Stimulated activated CD8-positive, alpha-beta memory T cell treated with anti-CD3 and anti-CD28 coated beads, Interleukin-4, amount 100 ng/mL, for 1 hour (primary cell): ENCODE data around the gene DNER.

Experiments used
- DNase-seq, 2 donors: peaks; one replicate each; pipeline ENCODE4 v3.0.0-alpha.2; 2020; ENCODE audit warnings: low read depth in 2 of 2, low spot score in 1 of 2

DNER gene

DNA sequence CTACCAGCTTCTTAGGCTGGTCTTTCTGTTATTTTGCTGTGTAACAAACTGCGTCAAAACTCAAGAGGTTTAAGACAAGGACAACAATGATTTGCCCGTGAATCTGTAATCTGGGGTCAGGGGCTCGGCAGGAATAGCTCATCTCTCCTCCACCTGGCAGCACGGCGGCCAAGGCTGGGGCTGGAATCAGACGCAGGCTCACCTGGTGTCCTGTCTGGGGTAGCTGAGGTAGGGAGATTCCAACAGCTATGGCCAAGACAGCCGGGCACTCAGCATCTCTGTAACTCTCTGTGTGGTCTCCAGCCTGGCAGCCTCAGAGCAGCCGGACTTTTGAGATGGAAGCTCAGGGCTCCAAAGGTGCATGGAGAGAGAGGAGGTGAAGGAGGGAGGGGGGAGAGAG is 42.3 kb downstream of the DNER start:
- no peak for DNase-seq

DNA sequence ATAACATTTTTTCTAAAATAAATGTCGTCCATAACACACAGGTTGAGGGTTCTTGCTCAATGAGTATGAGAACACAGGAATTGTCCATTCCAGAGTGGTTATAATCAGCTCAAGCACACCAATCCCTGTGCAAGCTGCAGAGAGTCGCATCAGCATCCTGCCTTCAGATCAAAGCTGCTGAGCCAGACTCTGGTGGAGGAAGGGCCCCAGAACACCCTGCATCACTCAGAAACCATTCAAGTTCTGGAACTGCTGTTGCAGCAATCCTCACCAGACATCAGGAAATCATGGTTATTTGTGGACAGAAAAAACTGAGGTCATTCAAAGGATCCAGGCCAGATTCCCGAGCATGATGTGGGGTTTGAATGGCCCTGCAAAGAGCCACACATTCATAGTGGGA is 44.5 kb downstream of the DNER start:
- no peak for DNase-seq

DNA sequence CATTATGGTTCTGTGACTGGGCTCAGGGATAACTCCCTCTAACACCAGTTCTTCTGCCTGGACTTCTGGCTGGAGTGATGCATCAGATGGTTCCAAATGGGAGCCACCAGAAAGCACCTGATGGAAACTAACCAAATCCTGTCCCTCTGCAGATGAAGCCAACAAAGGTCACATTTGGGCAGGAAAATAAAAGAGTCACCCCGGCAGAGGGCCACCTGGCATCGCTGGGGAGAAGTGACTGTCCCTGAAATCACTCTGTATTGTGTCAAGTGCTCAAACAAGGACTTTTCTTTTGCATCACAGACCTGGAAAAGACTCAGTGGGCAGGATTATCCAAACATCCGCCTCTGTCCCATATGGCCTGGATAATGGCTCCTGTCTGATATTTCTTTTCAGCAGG is 47.5 kb downstream of the DNER start:
- no peak for DNase-seq

DNA sequence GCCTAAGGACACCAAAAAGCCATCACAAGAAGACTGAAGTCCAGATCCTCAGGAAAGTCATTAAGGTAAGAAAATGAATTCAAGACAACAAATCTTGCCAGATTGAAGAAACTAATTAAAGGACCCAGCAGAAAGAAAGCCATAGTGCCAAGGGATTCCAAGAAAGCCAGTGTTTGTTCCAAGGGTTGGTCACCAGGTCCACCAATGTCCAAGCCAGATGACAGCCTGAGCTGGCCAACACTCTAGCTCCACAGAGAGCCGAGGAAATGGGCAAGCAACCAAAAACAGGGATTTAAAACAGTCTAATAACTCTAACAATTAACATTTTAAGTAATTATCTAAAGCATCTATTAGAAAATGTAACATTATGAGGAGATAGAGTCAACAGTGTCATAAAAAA is 49.2 kb downstream of the DNER start:
- DNase-seq = no peak

DNA sequence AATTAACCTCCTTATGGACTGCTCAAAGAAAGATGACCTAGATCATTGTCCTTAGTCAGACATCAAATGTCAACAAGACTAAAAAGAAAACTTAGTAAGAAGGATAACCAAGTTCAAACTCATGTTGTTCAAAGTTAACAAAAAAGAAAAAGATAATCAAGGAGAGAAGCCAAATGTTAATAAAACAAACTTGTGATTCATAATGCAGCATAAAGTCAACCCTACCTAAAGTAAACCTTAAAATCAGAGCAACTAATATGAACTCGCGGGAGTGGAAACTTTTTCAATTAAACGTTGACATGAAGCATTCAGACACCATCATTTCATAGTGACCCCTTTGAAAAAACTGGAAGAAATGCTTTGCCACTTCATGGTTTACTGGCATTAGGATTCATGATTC is 52.9 kb downstream of the DNER start:
- no peak for DNase-seq

DNA sequence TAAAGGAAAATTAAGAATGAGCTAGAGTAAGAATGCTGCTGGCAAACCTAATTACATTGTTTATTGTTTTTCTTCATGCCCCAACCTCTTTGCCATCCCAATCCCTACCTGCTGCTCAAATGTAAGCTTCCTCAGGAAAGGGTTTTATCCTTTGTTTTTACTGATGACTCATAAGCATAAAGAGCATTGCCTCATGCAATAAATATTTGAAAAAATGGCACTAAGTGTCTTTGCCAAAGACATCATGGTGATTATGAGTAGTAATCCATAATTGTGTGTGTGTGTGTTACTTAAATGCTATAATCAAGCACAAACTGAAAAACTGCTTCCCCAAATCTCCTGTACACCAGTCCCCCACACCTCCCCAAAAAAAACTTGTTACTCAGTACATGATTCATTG is 53.4 kb downstream of the DNER start:
- DNase-seq = no peak

DNA sequence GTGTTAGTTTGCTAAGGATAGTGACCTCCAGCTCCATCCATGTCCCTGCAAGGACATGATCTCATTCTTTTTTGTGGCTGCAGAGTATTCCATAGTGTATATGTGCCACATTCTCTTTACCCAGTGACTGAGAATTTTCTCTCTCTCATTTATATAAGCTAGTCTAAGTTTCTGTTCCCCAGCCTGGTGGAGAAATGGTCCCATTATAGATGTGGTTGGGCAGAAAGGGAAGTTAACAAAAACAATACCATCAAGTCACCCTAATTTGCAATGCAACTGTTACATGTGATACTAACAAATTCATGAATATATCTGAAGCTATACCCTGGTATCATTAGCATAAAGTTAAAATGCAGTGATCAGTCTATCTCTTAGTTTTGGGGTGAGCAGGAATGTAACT is 54.0 kb downstream of the DNER start:
- DNase-seq = no peak

DNA sequence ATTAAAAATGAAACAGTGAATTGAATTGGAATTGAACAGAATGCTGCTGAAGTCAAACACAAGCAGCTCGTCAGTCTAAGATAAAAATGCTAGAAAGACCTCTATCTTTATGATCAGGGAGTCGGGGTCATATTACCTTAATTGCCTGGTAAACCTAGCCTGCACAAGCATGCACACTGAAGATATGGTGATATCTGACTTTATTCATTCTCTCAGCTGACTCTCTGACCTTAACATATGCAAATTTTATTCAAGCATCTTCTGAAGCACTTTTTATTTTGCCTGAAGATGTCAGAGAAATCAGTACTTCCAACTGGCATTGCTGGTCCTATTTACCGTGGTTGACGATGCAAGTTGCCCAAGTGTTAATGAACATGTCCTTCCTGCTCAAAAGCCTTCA is 56.4 kb downstream of the DNER start:
- DNase-seq = no peak

DNA sequence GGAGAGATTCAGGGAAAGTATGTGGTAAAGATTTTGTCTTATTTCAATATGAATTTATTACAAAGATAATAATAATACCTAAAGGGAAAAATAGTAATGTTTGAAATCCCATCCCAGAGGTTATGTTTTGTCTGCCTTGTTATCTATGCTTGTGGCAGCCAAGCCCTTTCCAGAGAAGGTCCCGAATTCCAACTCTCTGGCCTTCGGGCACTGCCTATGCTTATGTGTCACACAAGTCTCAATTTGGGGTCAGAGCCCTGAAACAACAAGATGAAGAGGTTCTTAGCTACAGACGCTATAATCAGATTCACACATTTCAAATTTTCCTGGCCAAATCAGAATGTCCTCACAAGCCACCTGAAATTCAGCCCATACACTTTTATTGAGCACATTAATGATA is 59.9 kb downstream of the DNER start:
- DNase-seq = no peak

DNA sequence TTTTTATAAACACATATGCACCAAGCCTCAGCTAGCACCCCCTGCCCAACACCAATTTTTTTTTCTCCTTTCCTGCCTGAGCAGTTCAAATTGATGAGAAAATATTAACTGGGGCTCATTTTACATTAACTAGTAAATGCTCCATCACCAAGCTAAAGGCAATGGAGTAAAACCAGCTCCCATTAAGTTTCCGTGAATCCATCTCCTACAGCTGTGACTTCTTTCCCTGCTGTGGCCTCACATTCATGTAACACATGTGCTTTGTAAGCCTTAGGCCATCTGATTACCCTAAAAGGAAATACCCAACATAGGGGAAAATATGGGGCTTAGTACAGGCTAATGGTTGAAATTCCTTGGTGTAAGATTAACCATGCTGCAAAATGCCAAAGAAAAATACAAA is 60.8 kb downstream of the DNER start:
- no peak for DNase-seq

DNA sequence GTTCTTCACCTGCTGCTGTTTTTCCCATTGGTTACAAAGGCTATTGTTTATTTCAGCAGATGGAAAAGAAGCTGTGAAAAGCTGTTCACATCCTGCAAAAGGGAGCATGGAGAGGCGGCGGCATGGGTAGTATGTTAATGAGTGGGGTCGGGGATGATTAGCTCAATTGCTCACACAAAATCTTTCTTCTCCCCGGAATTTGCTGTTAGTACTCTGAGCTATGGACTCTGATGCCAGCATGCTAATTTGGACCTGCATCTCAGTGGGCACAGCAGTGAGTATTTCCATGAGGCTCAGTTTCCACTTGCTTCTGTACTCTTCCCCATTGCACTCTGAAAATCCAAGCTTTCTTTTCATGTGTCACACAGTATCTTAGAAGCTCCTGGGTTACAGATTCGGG is 61.6 kb downstream of the DNER start:
- DNase-seq = no peak

DNA sequence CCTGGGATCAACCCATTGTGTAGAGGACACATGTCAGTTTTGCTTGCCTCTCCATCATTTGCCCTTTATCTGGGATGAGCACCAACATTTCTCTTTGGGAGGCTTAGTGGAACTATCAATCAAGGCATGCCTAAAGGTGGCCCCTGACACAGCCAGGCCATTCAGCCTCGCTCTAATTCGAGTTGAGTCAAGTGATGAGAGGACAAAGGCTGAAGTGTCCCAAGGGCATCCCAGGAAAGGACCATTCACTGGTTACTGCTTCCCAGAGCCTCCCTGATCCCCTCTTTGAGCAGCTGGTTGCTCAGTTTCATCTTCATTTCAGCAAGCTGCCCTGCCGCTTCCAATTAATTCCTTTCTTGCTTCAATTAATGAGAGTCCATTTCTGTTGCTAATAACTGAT is 63.5 kb downstream of the DNER start:
- no peak for DNase-seq

DNA sequence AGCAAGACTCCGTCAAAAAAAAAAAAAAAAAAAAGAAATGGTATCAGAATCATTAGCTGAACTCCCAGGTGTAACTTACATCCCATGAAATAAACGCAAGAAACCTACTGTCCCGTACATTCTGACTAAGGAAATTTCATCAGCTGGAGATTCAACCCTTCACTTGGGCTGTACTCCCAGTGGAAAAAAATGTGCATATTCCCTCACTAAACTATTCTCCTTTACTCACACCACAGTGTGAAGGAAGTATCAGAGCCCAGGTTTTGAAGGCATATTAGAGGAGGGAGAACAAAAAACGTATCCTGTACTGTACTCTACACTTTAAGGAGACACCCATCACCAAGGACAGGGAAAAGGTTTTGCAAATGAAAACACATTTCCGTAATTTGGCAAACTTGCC is 64.3 kb downstream of the DNER start:
- no peak for DNase-seq

DNA sequence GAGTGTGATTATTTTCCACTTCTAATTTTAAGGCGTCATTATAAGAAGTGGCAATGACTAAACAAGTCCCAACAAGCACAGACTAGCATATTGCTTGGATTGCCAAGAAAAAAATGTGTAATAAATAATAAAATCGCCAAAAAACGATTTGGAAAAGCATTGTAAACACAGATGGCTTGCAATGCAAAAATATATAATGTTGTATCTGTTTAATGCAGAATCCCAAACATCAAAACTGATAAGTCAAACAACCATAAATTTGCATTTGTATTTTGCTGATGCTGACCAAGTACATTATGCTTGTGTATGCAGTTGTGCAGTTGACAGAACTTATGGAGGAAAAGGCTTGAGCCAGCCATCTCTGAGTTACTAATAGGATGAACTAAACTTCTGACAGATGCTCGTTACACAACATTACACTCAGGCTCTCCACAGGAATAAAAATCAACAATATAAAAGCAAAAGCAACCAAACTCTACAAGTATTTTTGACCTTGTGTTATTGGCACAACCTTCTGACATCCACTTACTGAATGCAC is 68.1 kb downstream of the DNER start:
- no peak for DNase-seq

DNA sequence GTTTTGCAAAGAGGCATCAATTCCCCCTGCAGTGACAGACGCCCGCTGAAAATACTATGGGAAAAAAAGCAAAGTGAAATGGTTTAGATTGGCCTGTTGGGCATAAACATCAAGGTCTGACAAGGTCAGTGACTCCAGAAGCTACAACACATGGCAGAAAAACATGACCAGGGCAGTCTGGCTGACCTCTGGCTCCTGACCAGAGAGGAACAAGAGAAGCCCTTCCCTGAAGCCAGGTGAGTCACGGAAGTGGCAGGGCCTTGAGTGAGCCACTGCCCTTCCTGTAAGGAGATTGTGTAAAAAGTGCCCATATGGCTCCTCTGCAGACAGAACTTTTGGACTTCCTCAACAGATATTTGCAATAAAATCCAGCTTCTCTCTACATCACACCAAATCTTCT is 72.0 kb downstream of the DNER start:
- no peak for DNase-seq

DNA sequence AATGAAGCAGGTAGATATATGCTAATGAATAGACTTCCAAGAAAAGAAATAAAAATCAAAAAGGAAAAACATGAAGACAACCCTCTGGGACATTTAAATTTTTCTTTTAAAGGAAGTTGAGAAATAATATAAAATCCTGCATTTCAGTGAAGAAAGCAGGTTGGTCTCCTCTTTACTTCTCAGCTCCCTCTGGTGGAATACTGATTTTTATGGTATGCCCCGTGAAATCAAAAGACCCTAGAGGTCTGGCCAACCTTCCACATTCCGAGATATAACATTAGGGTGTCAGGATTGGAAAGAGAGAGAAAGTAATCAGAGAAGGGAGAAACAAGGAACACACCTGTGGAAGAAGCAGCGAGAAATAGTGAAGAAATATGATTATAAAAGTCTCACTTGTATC is 72.7 kb downstream of the DNER start:
- no peak for DNase-seq

DNA sequence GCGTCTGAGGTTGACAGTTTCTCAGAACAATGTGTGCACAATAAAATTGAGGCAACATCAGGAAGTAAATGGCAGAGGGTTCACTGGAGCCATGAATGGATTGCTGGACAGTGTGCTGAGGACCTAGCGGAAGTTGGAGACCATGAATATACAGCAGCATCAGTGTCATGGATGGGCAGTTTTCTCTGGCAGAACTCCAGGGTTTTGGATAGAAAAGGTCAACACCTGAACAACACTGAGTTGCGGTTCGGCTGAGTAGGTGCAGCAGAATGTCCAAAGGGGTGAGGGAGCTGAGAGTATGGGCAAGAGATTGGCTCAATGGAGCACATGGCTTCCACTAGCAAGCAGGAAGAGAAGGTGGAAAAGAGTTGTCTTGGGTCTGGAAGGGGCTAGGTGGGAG is 73.7 kb downstream of the DNER start:
- no peak for DNase-seq

DNA sequence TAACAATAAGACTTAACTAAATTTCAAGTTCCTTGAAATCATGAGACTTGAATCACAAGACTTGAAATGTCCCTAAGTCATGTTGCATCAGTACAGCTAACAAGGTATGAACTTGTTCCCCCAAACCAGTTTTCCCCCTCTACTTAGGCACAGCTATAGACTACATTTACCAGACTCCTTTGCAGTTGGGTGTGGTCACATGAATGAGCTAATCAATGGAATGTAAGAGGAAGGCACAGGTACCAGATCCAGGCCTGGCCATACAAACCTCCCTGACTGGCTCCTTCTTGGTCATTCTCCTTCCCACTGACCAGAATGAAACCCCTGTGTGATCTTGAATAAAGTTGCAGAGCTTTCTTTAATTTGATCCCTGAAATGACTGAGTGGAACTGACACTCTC is 77.8 kb downstream of the DNER start:
- no peak for DNase-seq

DNA sequence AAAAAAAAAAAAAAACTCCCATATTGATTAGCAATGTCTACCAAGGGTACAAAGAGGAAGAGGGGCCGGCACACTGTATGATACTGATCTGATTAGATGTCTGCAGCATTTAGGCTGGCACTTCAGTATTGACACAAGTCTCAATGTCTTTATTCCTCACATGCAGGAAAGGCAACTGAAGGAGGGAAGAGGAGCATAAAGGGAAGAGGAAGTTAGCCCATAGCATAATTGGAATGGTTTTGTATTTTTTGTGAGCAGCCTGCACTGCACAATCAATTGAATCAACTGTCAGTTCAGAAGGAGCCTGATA is 79.0 kb downstream of the DNER start:
- DNase-seq = no peak

DNA sequence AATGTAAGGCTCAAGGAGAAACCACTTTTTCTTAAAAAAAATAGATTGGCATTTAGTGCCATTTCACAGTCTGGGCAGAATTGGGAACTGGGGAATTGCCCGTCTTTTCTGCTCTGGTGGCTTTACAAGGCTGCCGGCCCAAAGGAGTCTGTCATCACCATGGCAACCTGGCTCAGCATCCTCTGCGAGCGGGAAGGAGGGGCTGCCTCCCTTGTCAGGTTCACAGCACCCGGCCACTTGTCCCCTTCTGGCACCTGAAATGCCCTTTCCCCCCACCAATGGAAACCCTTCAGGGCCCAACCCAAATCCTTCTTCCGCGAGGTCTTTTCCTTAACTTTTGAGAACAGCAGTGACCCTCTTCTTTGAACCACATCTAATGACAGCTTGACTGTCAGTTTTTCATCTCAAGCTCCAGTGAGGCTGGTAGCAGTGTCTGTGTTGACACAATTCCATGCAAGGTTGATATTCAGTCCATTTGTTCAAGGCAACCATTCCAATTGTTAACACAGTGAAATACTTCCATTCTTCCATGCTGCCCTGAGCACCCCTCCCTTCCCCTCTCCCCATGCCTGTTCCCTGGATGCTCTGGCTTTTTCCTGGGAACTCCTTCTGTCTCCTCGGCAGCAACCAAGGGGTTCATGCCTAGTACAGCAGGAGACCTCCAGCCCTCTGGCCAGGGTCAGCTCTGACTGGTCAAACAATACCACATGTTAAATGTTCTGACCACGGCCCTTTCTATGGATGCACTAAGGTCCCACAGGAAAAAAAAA is 79.6 kb downstream of the DNER start:
- DNase-seq = no peak

DNA sequence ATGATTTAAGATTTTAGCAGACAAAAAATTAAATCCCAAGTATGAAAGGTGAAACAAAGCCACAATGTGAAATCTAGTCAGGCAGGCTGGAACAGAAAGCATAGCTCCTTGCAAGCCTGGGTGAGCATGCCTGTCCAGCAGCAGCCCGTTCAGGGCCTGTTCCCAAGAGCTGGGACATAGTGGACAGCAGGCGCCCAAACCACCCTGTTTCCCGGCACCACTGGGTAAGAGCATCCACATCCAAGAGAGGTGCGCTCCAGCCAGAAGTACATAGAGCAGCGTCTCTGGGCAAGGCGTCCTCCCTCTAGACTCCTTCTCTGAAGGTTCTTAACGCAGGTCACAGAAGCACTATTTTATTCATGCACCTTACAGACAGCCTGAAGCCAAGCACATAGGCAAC is 80.8 kb downstream of the DNER start:
- DNase-seq = no peak

DNA sequence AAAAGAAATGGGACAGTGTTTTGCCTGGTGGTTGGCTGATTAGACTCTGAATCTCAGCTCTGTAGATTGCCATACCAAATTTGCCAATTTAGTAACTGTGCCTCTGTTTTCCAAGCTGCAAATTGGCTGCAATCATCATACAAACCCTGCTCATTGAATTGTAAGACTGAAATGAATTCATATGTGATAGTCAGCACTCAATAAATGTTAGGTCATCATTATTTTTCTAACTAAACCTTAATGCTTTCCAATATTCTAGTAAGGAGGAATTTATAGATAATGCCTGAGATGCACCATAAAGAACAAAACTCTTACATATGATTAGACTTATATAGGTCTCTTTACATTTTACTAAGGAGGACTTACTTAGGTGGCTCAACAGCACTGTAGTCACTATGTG is 85.3 kb downstream of the DNER start:
- no peak for DNase-seq

DNA sequence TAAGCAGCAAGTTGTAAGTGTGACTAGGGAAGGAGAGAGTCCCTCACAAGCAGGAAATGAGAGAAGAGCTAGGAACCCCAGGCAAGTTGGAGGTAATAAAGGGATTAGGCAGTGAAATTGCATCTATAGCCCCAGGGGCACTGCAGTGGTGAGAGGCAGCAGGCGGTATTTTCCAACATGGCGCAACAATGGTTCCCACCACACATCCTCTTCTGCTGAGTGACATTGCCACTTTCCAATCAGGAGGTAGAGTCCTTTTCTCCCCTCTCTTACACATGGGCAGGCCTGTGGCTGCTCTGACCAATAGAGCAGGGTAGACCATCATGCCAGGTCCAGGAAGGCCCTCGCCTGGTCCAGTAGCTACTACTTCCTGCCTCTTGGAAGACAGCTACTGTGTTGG is 86.6 kb downstream of the DNER start:
- no peak for DNase-seq
